AG20443 (cell line): ENCODE data around the gene NFATC3.
A peak's percentile ranks its signal among the peaks of the same experiment; 100 is the strongest.

ENCODE experiments used
- DNase-seq: peaks from one replicate; pipeline ENCODE4 v3.0.0; 2012; ENCODE audit warnings: low spot score, mixed read lengths

Gene NFATC3

DNA sequence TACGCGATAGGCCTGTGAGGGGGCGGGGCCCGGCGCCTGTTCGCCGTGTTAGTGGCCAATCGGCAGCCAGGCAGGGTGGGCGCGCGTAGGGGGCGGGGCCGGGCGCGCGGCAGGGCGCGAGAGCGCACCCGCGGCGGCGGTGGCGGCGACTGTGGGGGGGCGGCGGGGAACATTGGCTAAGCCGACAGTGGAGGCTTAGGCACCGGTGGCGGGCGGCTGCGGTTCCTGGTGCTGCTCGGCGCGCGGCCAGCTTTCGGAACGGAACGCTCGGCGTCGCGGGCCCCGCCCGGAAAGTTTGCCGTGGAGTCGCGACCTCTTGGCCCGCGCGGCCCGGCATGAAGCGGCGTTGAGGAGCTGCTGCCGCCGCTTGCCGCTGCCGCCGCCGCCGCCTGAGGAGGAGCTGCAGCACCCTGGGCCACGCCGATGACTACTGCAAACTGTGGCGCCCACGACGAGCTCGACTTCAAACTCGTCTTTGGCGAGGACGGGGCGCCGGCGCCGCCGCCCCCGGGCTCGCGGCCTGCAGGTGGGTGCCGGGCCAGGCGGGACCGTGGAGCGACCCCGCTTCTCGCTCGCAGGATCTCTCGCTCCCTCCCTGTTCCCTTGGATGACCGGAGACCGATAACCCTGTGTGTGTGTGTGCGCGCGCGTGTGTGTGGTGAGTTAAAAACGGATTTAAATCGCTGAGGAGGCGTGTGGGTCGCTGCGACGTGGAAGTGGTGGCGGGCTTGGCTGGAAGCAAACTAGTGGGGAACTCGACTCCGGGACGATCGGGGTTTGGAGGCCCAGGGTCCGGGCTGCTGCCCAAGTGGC is at the start of gene NFATC3:
Gene NFATC3, plus strand, starts transcription at position 112 of the 813 bp plus-strand sequence. Its CDS starts 312 bp downstream, at position 424.
- DNase-seq = peak; percentile 99

GRCh38 chr16:68037841-68038597 is 47.2 kb upstream of the NFATC3 start:
- no peak for DNase-seq

GRCh38 chr16:68040506-68041288 is 44.5 kb upstream of the NFATC3 start:
- DNase-seq = peak; percentile 87

DNA sequence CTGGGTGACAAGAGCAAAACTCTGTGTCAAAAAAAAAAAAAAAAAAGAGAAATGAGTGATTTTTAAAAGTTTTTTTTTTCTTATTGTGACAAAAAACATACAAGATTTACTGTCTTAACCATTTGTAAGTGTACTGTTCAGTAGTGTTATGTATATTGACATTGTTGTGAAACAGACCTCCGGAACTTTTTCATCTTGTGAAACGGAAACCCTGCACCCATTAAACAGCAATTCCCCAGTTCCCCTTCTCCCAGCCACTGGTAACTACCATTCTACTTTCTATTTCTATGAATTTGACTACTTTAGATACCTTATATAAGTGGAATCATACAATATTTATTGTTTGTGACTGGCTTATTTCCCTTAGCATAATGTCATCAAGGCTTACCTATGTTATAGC is 43.4 kb upstream of the NFATC3 start:
- no peak for DNase-seq

- DNase-seq = no peak
Observed at GRCh38 chr16:68046106-68046505, 39.1 kb upstream of the NFATC3 start.

DNA sequence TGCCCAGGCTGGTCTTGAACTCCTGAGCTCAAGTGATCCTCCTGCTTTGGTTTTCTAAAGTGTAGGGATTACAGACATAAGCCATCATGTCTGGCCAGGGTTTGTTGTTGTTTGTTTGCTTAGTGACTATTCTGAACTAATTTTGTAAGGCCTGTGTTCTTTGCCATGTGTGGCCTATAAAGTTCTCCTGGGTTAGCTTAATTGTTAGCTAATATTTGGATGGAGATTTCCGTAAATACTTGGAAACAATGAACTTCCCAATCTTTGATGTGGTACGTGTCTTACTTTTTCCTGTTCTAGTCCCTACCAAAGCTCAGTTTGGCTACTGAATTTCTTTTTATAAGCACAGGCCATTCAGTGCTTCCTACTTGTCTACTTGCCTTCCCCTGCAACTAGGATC is 37.2 kb upstream of the NFATC3 start:
- DNase-seq = no peak

- DNase-seq = no peak
Observed at GRCh38 chr16:68049449-68049848, 35.7 kb upstream of the NFATC3 start.

GRCh38 chr16:68055395-68055794 is 29.8 kb upstream of the NFATC3 start:
- no peak for DNase-seq

GRCh38 chr16:68059804-68060203 is 25.4 kb upstream of the NFATC3 start:
- DNase-seq = no peak

DNA sequence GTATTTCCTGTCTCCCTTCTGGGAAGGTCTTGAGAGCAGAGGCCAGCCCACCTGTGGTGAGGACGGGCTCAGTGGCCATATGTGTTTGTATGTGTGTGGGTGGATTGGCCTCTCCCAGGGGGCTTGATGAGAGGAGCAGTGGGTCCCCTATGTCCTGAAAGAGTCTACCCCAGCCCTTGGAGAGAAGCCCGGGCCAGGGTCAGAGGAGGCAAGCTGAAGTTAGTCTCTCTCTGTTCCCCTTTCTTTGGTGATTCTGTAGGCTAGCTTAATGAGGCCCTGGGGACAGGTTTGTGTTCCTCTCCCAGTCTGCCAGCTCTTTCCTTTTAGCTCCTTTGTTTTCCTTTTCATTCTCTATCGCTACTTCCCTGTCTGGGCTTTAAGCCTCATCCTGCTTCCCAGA is 23.8 kb upstream of the NFATC3 start:
- DNase-seq = no peak

DNA sequence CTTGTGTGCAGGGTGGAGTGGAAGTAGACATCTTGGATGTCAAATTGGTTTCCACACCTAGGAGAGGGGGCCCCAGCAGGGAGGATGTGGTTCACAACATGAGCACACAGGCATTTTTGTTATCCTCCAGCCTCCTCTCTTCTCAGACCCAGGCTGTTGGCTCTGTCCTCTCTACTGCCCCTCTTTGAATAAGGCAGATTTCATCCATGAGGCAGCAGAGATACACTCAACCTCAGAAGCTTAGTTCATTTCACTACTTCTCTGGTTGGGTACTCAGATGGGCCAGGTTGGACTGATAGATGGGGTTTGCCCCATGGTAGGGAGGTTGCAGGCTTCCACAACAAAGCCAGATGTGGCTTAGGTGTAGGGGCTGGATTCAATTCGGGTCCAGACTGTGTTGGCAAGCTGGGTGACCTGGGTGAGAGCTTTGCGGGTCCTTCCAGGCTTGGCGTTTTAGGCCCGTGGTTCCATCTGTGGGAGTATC is 22.2 kb upstream of the NFATC3 start:
- no peak for DNase-seq

DNA sequence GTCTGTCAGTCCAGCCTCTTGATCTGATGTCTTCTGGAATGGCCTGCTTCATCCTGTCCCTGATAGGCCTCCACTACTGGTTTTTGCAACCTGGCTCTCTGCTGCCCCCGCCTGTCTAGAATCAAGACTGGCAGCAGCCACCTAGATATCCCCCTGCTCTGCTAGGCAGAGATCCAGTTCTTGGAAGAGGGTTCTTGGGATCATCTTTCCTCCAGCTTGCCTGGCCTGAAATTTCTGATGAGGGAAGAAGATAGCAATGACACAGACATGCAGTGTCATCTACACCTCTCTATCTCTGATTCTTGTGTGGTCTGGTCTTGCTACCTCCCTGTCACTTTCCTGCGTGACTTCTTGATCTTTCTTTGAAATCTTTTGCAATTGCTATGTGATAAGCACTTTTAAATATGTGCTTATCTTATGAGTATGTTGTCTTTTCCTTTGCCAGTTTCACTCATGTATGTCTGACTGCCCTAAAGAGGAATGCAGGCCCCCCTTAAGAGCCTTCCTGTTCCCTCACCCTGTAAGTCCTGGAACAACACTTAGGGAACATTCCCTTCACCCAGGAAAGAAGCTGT is 20.3 kb upstream of the NFATC3 start:
- peak; percentile 85 for DNase-seq

DNA sequence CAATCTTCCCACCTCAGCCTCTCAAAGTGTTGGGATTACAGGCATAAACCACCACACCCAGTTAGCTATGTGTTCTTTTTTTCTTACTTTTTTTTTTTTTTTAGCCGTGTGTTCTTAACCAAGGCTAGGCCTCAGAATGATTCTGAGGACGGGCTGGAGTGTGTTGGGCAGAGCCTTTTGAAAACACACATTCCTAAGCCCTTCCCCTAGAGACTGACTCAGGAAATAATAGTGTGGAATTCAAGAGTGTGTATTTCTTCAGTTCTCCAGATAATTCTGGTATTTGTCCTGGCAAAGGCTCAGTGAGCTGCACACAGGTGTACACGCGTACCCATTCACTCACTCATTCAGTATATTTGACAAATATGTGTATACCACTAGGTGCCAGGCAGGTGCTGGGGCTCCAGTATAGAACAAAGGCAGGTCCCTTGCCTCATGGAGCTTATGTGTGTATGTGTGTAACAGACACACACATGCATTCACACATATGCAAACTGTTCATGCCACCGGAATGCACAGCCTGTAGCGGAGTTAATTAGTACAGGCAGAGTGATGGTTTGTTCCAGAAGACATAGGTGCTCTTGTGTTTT is 19.4 kb upstream of the NFATC3 start:
- DNase-seq = peak; percentile 84

DNA sequence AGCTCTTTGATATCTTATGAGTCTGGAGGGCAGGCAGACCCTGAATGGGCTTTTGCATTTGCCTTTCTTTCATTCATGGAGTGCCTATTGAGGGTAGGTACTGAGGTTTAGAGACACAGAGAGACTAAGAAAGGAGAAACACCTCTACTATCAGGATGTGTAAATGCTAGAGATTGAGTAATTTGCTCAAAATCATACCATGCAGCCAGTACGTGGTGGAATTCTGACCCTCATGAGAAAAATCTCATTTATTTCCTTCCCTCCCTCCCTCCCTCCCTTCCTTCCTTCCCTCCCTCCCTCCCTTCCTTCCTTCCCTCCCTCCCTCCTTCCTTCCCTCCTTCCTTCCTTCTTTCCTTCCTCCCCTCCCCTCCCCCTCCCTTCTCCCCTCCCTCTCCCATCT is 18.4 kb upstream of the NFATC3 start:
- DNase-seq = no peak

DNA sequence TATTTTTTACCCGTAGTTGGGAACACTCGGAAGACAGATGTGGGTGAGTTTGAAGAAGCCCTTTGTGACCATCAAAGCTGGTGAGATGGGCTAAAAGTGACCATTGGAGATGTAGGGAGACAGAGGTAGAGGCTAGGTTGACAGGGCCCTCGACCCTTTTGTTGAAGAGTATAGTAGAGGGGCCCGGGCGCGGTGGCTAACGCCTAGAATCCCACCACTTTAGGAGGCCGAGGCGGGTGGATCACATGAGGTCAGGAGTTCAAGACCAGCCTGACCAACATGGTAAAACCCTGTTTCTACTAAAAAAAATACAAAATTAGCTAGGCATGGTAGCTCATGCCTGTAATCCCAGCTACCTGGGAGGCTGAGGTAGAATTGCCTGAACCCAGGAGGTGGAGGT is 16.2 kb upstream of the NFATC3 start:
- no peak for DNase-seq

- no peak for DNase-seq
Observed at GRCh38 chr16:68069511-68070248, 15.5 kb upstream of the NFATC3 start.

DNA sequence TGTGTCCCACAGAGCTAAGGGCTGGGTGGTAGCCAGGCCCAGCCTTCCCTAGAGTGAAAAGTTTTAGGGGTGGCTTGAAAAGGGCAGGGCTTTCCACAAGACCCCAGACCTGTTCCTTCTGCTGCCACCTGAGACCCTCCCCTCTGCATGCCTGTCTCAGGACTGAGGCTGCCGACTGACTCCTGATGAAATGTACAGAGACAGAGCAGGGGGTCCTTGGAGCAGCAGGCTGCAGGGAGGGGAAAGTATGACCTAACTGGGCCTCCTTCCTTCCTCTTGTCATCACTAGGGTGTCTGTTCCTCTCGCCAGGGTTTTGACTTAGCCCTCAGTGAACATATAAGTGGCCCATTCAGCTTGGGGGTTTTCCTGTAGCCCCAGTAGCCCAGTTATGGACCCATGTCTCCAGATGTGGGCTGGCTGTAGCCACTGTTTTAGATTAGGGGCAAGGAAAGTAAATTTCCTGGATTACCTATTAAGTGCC is 14.9 kb upstream of the NFATC3 start:
- DNase-seq = no peak

- no peak for DNase-seq
Observed at GRCh38 chr16:68070806-68071517, 14.2 kb upstream of the NFATC3 start.

DNA sequence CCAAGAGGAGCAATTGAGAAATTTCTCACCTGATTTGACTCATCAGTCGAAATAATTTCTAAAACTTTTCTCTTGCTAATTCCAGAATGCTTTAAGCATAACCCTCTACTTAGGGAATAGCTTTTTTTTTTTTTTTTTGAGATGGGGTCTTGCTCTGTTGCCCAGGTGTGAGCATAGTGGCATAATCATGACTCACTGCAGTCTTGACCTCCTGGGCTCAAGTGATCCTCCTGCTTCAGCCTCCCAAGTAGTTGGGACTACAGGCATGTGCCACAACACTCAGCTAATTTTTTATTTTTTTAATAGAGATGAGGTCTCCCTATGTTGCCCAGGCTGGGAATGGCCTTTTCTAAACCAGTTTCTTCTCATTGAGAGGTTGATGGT is 13.7 kb upstream of the NFATC3 start:
- no peak for DNase-seq

- DNase-seq = peak; percentile 74
Observed at GRCh38 chr16:68072038-68072695, 13.0 kb upstream of the NFATC3 start.
